LHCN-M2 (cell line): ENCODE results near the gene PTPN20. TPM values are rescaled to one million over a fixed set of nuclear protein-coding genes. Genes with fewer than 3 reads are reported as not detected.

Experiments used
- DNase-seq: peaks from one replicate; pipeline ENCODE4 v3.0.0-alpha.2; 2012; ENCODE audit warnings: low read depth
- total RNA-seq: library from RNA; depleted of rRNA; stranded (reverse); fragments of >200 nt; gene quantifications from 2 replicates; pipeline ENCODE4 v1.2.3, GENCODE V29; 2014

The PTPN20 gene
- total RNA-seq, 1 experiment from 2014 or later: not detected

- DNase-seq: peak; percentile 6
These were observed 136.6 kb downstream of the PTPN20 start for GRCh38 chr10:47047577-47048525.

DNA sequence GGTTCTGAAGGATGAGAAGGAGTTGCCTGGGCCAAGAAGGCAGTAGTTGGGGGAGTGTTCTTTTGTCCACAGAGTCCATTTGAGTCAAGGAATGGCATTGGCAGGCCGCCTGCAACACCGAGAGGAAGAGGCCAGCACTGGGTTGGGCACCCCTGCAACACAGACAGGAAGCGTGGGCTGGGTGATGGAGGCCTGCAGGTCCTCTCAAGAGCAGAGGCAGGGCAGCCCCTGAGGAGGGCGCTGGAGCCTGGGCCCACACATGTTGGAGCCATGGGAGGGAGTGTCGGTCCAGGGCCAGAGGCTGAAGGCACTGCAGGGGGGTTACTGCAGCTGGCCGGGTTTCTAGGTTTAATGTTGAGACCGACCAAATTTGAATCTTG is 137.3 kb downstream of the PTPN20 start:
- no peak for DNase-seq

DNA sequence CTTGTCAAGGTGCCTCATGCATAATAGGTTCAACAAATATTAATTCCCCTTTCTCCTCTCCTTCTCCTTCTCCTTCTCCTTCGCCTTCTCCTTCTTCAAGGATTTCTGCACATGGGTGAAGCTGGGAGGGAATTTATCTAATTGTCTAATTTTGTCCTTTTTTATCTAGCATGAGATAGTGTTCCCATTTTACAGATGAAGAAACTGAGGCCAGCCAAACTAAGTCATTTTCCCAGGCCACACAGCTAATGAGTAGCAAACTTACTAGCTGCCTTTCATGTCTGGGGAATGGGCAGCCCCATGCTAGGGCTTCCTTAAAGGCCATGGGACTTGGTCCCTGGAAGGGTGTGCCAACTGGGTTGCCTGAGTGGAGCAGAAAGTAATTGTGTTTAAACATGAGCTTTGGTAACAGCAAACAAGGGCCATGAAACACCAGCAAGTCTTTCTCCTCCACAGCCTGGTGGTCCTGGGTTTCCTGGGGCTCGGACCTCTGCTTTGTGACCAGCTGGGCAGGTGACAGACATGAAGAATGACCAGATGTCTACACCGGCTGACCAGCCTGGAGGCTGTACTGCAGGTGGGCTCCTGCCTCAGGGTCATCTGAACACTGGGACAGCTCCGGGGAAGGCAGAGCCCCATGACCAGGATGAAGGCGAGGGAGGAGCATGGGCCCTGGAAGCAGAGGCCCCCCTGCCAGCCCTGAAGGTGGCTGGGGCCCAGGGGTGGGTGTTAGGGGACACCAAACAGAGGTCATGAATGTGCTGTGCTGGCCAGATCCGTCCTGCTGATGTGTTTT is 138.0 kb downstream of the PTPN20 start:
- no peak for DNase-seq

DNA sequence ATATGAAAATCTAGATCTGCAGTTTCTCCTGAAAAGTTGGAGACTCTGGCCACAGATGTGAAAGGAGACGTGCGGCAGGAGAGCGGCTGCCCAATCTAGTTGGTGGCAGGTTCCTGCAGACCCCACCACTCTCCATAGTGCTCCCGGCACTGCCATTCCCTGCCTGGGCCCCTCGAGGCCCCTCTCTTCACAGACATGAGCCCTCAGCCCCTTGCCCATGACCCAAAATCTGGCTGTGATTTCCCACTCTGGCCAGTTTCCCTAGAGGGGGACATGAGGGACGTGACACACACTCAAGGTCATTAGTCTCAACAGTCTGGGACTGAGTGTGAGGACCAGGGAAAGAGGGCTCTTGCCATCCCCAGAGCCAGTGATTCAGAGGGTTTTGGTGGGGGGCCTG is 138.7 kb downstream of the PTPN20 start:
- DNase-seq: no peak

GRCh38 chr10:47050618-47051455 is 139.6 kb downstream of the PTPN20 start:
- DNase-seq: no peak

DNA sequence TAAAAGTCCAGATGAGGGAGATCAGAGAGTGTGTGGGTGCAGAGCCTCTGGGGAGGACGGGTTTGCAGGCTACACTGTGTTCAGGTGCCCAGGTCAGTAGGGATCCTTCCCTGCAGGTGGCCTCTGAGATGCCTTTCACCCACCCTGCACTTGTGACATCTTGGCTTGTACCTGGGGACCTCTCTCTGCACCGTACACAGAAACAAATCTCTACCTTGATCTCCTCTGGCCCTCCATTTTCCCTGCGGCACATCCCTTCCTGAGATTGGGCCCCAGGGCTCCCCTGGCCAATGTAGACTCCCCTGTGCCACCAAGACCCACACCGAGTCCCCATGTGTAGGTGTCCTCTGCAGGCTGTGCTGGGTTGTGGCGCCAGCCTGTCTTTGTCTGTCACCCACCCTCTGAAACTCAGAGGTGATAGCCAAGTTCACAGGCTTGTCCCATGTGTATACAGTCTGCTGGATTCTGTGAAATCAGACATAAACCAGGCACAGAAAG is 140.6 kb downstream of the PTPN20 start:
- no peak for DNase-seq
